Measurements from ENCODE around the gene FBL.

DNA sequence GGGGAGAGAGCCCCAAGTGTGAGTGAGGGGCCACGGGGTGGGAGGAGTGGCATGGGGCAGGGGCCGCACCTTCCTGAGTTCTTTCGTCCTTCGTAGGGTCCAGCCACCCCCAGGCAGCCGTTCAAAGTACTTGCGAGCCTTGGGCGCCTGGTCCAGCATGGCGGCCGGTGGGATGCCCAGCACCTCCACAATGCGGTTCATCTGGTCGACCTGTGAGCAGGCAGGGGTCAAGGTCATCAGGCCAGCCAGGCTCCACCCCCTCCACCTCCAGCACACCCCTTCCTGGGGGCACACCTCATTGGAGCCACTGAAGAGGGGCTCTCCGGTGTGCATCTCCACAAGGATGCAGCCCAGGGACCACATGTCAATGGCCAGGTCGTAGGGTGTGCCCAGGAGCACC lies 19.0 kb downstream of the FBL start:
- TF ChIP-seq, protein P1, sequence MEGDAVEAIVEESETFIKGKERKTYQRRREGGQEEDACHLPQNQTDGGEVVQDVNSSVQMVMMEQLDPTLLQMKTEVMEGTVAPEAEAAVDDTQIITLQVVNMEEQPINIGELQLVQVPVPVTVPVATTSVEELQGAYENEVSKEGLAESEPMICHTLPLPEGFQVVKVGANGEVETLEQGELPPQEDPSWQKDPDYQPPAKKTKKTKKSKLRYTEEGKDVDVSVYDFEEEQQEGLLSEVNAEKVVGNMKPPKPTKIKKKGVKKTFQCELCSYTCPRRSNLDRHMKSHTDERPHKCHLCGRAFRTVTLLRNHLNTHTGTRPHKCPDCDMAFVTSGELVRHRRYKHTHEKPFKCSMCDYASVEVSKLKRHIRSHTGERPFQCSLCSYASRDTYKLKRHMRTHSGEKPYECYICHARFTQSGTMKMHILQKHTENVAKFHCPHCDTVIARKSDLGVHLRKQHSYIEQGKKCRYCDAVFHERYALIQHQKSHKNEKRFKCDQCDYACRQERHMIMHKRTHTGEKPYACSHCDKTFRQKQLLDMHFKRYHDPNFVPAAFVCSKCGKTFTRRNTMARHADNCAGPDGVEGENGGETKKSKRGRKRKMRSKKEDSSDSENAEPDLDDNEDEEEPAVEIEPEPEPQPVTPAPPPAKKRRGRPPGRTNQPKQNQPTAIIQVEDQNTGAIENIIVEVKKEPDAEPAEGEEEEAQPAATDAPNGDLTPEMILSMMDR (IDR thresholded peaks at IDR 0.05), result no peak
- no peak for TF ChIP-seq POLR2A (IDR thresholded peaks at IDR 0.05)
